HG03432 (cell line): ENCODE measurements around the gene TEKT1.
"Not testable (repeated sequence)": the region's sequence is repeated elsewhere in the genome, so short reads cannot be mapped to it uniquely, and the experiment has no call there.

Experiments
- ATAC-seq: cut with Tn5 transposase; IDR thresholded peaks from one replicate; pipeline ENCODE4 v1.9.1; 2021; ENCODE audit warnings: mild to moderate bottlenecking, moderate library complexity; ENCODE audit not compliant: unreplicated experiment

TEKT1 gene

GRCh38 chr17:6831661-6832263 is at the start of gene TEKT1:
Gene TEKT1 (minus strand): TSS chr17:6831729. CDS start chr17:6830376, 1,353 bp downstream.
- ATAC-seq = no peak

- not testable (repeated sequence) for ATAC-seq
Observed at GRCh38 chr17:6879221-6879975, 47.9 kb upstream of the TEKT1 start.

- ATAC-seq = not testable (repeated sequence)
Observed at GRCh38 chr17:6875276-6875675, 43.7 kb upstream of the TEKT1 start.

GRCh38 chr17:6872936-6873335 is 41.4 kb upstream of the TEKT1 start:
- no peak for ATAC-seq

GRCh38 chr17:6870841-6871240 is 39.3 kb upstream of the TEKT1 start:
- no peak for ATAC-seq

GRCh38 chr17:6868582-6868981 is 37.1 kb upstream of the TEKT1 start:
- ATAC-seq = no peak

GRCh38 chr17:6867849-6868248 is 36.3 kb upstream of the TEKT1 start:
- ATAC-seq = no peak

GRCh38 chr17:6862825-6863224 is 31.3 kb upstream of the TEKT1 start:
- no peak for ATAC-seq

GRCh38 chr17:6862122-6862521 is 30.6 kb upstream of the TEKT1 start:
- no peak for ATAC-seq

GRCh38 chr17:6857904-6858303 is 26.4 kb upstream of the TEKT1 start:
- no peak for ATAC-seq

GRCh38 chr17:6857336-6857735 is 25.8 kb upstream of the TEKT1 start:
- no peak for ATAC-seq

GRCh38 chr17:6856051-6856450 is 24.5 kb upstream of the TEKT1 start:
- ATAC-seq = no peak

- ATAC-seq = no peak
Observed at GRCh38 chr17:6853764-6854442, 22.4 kb upstream of the TEKT1 start.

GRCh38 chr17:6848545-6849179 is 17.1 kb upstream of the TEKT1 start:
- not testable (repeated sequence) for ATAC-seq

- ATAC-seq = not testable (repeated sequence)
Observed at GRCh38 chr17:6846138-6846537, 14.6 kb upstream of the TEKT1 start.

- ATAC-seq = not testable (repeated sequence)
Observed at GRCh38 chr17:6844406-6844805, 12.9 kb upstream of the TEKT1 start.

GRCh38 chr17:6843241-6843880 is 11.8 kb upstream of the TEKT1 start:
- no peak for ATAC-seq

GRCh38 chr17:6841769-6842168 is 10.2 kb upstream of the TEKT1 start:
- not testable (repeated sequence) for ATAC-seq

- no peak for ATAC-seq
Observed at GRCh38 chr17:6830383-6830986, 1.0 kb downstream of the TEKT1 start.

GRCh38 chr17:6823011-6823442 is 8.5 kb downstream of the TEKT1 start:
- no peak for ATAC-seq
